Germinal center (tissue), 1 donor: ENCODE measurements around the gene ADAM12.

ENCODE experiments used
- DNase-seq: peaks from one replicate; pipeline ENCODE4 v3.0.0; 2012; ENCODE audit warnings: mixed read lengths, low spot score

ADAM12 gene

DNA sequence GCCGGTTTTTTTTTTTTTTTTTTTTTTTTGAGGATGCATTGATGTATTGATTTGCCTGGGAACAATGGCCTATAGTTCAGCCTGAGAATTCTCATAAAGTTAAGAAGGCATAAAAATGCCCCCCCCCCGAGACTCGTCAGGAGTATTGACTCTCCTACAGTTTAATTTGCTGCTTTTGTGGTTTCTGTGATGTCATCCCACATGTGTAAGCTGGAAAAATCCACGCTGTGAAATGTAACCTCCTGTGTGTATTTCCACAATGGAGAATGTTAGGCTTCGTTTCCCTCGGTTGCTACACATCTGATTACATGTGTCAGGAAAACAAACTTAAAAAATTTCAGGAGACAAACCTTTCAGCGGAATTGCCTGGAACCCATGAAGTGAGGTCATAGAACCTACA lies 374.0 kb downstream of the ADAM12 start:
- no peak for DNase-seq

DNA sequence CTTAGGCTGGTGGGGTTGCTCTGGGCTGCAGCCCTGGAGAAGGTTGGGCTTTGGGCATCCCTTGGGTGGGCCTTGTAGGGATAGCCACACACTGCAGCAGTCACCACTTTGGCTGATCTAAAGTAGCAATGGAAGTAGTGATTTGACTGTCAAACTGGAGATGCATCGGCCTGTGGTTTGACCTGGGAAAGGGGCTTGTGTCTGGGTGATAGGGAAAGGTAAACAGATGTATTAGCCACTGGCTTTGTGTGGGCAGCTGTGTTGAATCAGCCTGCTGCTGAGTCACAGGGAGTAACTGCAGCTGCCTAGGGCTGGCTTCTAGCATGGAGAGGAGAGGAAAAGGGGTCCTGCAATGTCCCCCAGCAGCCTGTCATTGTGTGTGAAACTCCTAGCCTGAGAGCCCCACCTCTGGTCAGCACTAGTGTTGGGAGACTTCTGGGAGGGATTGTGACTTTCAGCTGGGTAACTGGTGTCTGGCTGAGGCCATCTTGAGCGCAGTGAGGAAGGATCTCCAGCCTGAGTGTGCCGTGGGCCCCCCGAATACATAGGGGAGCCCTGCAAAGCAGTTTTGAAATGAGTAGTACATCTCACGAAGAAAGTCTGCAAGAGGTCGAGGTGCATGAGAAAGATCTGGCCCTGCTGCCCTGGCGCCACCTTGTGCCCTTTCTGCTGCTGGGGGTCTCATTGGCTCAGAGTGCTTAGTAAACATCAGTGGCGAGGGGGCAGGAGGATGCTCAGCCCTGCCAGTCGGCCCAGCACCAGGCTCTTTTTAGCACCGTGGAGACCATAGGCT lies 374.6 kb downstream of the ADAM12 start:
- DNase-seq, result no peak

DNA sequence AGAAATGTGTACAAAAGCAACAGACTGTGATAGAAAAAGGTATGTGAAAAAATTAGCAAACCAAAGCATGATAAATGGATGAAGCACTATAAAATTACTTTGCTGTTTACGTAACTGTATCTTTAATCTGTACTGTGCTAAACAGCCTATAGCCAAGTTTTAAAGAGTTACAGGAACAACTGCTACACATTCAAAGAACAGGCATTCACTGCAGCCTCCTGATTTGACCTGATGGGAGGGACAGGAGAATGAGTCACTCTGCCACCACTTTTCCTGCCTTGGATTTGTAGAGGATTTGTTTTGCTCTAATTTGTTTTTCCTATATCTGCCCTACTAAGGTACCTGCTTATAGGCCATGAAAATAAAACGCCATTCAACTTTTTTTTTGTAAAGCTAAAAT lies 375.8 kb downstream of the ADAM12 start:
- DNase-seq, result no peak

DNA sequence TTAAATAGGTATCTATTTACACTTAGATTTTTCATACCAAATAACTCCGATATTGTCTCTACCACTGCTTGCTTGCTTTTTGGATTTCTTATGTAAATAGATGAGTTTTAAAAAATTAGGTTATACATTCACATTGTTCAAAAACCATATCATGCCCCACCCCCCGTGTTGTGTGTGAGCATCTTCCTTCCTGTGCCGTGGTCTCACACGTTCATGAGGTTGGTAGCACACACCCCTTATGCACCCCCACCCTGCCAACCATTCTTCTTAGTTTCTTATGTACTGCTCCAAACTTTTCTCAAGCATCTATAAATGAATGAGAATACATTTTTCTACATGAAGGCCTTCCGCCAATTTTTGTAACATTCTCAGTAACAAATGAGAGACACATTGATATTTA lies 376.3 kb downstream of the ADAM12 start:
- DNase-seq, result no peak

DNA sequence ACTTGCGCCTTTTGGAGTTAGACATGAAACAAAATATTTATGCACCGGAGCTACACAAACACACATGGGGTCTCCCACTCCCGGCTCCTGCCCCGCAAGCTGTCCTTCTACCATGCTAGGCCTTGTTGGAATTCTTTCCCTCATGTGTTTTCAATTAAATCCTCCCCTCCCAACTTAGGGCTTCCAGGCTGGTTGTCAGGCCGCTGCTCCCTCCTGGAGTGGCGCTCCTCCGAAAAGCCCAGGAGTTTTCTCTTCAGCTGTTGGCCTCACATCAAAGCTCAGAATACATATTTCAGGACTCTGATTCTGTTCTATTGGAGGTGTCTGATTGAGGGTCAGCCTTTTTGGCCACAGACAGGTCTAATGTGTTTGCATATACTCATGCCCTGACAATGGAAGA lies 378.6 kb downstream of the ADAM12 start:
- DNase-seq, result no peak

DNA sequence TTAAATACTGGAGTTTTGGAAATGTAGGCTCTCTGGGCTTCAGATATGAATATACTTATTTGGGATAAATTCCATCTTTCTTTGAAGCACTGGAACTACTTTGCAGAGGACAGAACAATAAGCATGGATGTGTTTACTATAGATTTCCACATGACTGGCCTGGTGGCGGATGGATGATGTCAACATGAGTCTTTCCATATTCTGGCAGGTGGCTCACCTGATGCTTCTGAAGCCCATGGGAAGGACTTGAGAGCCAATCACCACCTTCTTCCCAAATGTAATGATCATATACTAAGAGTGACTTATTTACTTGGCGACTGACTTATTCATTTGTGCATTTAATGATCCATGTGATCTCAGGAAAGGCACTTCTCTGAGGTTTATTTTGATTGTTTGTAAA lies 381.4 kb downstream of the ADAM12 start:
- DNase-seq, result no peak

DNA sequence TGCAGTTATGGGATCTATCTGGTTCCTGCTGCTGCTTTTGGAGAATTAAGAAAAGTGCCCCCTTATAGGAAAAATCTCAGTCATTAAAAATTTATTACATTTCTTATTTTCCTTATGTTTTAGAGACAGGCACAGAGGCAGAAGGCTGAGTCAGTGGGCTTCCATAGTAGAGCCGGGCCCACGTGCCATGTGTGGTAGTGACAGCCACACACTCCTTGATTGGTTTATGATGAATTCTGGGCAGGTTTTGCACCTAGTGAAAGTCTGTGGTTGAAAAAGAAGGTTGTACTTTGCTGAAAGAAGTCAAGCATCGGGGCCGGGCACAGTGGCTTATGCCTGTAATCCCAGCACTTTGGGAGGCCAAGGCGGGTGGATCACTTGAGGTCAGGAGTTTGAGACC lies 382.0 kb downstream of the ADAM12 start:
- DNase-seq, result no peak

DNA sequence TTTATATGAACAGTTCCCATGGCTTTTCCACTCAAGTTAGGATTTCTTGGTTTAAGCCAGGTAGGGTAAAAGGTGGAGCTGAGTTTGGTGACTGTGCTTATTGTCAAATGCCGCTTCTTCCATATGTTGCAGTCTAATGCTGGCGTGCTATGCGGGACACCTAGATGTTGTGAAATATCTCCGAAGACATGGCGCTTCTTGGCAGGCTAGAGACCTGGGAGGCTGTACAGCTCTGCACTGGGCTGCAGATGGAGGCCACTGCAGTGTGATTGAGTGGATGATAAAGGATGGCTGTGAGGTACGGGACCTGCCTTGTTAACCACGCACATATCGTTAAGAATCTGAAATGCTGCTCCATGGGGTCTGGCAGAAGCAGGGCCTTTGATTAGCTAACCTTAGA lies 383.5 kb downstream of the ADAM12 start:
- no peak for DNase-seq

DNA sequence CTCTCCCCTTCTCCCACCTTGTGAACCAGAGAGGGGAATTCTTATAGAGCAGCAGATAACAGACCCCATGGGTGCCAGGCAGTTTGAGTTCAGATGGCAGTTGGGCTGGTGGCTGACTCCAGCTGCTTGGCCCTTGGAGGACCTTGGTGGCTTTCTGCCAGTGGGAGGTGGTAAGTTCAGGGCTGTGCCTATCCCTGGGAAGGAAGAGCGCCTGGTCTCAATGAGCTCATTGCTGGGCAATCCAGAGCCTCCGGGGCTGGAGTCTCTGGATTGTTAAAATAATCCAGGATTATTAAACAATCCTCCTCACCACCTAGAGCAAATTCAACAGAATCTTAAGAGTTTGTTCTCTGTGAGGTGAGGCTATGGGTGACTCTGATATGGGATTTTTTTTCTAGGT lies 386.7 kb downstream of the ADAM12 start:
- no peak for DNase-seq

DNA sequence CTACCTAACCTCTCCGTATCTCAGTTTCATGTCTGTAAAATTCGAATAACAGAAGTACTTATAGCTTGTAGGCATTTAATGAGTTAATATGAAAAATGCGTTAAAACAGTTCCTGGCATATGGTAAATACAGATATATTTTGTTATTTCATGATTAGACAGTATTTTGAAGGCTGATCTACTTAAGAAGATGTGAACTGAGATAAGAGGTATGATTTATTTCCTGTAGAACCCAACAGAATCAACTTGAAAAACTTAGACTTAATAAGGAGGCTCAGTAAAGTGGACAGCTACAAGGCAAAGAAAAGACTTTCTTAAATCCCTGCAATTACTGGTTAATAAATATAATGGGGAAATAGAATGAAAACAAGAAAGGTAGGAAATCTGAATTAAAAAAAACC lies 388.6 kb downstream of the ADAM12 start:
- DNase-seq, result no peak

DNA sequence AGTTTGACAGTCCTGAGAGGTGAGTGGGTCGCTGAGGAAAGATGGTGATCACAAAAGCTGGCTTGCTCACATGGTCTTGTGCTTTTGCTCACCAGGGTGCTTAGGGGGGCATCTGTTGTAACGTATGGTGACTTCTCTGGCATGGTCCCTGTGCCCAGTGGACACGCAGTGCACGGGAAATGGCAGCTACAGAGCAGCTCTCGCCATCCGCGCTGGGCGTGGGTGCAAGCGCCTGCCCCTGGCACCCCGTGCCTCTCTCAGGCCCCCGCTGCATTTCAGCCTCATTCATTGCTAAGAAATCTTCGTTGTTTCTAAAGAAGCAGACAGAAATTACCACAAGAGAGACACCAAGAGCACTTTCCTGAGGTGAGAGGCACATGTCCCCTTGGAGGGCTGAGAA lies 390.7 kb downstream of the ADAM12 start:
- DNase-seq, result no peak

DNA sequence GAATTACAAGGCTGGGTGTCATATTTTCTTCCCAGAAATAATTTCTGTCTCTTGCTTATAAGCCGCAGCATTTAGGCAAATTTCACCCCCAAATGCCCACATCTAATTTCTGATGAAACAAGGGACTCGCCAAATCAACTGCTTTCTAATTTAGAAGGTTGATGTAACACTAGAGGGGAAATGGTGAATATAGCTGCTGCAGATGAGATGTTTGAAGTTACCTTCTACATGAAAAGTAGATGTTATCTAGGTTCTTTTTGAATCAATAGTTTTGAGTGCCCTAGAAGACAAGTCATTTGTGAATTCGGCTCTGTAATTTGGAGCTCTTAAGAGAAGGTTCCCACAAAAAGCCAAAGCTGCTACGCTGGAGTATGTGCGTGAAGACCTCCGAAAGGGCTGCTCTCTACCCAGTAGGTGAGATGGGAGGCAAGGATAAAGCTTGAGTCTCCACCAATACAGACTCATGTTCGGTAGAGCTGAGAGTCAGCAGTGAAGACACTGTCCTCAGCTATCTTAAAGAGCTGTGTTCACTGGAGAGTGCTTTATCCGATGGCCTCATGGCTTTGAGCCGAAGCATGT lies 392.5 kb downstream of the ADAM12 start:
- no peak for DNase-seq

DNA sequence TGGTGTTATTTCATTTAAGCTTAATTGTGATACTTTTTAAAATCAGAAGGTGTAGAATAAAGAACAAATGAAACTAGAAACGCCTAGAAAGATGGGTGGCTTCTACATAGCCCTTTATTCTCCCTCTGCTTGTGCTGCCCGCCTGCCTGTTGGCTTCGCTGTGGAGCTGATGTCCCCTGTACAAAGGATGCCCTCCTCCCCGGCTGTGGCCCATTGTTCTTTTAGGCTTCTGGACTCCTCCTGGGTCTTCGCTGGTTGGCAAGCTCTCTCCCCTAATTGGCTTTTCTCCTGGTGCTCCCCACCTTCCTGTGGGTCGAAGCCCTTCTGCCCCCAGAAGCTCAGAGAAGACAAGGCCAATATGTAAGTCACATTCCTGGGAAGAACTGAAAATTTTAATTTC lies 393.7 kb downstream of the ADAM12 start:
- no peak for DNase-seq

DNA sequence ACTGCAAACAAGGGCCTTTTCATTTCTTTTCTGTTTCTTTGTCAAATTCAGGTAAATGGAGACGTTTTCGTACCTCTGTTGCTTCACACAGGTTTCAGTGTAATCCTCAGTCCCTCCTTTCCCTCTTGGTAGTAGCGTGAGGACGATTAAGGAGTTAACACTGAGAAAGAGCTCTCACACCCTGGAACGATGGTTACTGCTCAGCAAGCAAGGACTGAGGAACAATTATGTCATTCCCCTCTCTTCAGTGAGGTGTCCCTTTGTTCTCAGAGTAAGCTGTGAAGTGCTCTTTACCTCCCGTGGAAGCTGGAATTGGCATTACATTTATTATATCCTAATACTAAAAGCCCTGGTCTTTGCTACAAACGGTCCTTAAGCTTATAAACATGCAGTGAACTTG lies 396.0 kb downstream of the ADAM12 start:
- DNase-seq, result no peak

DNA sequence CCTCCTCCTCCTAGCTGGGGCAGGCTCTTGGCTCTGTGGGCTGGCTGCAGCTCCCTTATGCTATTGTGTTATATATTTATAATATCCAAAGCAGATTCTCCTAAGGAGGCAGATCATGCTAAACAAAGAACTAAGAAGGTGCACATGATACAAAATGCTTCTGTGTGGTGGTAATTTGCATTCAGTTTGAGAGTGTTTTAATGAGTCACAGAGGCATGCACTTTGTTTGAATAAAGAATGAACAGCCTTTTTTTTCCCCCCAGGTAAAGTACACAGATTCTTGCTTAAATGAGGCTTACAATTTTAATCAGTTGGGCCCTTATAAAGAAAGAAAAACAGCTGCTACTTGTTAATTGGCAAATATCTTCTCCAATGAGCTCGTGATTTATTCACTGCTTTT lies 396.9 kb downstream of the ADAM12 start:
- no peak for DNase-seq

DNA sequence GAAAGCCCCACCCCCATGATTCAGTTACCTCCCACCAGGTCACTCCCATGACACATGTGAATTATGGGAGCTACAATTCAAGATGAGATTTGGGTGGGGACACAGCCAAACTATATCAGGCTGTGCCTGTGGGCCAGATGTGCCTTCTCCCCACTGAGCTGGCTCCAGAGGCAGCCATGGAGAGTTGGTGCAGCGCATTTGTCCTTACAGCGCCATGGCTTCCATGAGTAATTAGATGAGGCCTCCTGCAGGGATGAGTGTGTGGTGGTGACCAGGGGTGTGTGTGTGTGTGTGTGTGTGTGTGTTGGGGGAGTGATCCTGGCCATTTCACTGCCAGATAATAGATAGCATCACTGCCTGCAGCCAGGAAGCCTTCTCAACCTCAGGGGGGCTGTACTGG lies 397.3 kb downstream of the ADAM12 start:
- DNase-seq, result no peak

DNA sequence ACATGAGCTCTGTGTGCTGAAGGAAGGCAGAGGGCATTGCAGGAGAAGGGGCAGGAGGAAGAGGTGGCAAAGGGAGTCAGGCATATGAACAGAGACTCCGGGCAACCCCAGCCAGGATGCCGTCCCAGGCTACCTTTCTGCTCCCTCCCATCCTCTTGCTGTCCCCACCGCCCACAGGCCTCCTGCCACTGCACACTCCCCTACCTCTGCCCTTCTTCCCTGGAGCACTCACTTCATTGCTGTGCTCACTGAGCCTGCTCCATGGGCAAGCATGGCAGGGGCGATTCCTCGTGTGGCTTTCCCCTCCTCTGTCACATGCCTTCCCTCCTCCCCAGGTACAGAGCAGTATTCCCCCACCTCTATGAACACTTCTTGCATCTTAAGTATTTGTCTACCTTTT lies 398.5 kb downstream of the ADAM12 start:
- DNase-seq, result no peak

DNA sequence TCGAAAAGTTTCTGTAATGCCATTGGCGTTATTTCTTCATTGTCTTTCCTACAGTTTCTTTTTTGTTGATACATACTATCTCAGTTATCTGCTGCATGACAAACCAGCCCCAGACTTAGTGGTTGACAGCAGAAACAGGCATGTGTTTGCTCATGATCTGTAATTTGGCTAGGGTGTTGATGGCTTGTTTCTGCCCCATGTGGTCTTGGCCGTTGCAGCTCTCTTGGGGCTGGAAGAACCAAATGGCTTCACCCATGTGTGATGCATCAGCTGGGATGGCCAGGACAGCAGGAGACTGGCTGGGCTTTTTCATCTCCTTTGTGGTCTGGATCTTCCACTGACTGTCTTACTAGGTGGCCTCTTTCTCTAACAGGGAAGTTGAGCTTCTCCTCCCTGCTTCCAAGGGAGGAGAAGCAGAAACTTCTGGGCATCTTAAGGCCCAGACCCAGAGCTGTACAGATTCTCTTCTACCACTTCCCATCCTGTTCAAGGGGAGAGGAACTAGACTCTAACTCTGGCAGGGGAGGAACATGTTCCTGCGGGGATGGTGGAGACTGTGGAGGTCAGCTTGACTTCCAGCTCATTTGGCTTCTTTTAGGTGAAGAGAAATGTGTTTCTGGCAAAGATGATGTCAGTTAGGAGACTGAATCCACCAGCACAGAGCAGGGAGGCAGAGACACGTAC lies 402.6 kb downstream of the ADAM12 start:
- DNase-seq, result no peak

DNA sequence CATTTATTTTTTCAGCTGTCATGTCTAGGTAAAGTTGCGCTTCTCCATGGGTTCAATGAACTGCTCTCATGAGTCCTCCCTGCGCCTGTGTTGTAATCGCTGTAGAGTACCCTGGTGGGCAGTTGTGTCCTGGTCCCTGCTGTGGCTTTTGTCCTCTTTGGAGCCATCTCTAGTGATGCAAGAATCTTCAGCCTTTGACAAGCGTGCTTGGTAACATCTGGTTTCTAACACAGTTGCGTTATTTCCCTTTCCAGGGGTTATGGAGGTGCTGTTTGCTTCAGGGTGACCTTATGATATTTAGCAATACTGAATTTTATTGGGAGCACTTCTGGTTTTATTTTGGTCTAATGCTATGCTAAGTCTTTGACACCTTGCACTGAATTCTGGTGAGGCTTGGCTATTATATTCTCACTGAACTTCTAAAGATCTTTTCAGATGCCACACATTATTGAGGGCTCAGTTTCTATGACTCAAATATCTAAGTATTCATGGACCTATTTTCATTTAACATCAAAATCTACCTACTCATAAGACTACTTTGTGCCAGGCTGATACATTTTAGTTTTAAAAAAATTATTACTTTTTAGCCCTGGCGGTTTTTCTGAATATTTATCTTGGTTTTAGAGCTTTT lies 403.3 kb downstream of the ADAM12 start:
- no peak for DNase-seq

DNA sequence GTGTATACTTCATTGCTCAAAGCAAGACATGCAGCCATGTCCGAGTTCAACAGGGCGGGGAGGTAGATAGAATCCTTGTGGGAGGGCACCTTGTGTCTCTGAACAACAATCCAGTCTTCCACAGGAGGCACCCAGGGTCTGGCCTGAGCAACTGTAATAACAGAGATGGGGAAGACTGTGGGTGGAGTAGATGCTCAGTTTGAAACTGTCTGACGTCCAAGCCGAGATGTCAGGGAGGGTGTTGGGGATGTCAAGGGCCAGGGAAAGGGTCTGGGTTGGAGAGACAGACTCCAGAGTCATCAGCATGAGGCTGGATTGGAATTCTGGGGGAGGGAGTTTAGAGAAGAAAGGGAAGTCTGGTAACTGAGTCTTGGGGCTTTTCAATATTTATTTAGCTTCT lies 403.9 kb downstream of the ADAM12 start:
- DNase-seq, result no peak

DNA sequence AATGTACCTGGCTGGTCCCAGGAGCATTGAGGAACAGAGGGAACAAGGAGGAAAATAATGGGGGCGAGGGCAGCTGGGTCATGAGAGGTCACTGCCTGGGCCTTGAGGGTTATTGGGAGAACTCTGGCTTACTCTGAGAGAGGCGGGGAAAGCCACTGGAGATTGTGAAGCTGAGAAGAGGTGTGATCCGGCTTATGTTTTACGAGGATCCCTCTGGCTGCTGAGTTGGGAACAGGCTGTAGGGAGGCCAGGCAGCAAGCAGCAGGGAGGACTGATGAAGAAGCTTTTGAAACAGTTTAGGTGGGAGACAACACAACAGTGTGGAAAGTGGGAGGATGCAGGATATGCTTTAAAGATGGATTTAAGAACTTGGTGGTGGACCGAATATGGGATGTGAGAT lies 404.6 kb downstream of the ADAM12 start:
- no peak for DNase-seq

DNA sequence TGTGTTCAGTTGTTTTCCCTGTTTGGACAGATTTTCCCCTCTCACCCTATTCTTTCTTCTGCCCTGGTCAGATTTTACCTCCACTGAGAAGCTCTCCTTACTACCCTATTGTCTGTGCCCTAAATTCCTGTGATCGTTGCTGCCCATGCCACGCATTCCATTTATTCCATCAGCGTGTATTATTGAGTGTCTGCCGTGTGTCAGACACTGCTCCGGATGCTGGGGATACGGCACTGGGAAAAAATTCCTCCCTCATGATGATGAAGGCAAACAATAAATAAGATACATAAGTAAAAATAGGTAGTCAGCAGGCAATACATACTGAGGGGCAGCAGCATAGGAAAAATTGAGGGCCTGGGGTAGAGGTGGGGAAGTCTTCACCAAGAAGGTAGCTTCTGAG lies 405.1 kb downstream of the ADAM12 start:
- no peak for DNase-seq
